ENCODE measurements around the gene FNIP1.

DNA sequence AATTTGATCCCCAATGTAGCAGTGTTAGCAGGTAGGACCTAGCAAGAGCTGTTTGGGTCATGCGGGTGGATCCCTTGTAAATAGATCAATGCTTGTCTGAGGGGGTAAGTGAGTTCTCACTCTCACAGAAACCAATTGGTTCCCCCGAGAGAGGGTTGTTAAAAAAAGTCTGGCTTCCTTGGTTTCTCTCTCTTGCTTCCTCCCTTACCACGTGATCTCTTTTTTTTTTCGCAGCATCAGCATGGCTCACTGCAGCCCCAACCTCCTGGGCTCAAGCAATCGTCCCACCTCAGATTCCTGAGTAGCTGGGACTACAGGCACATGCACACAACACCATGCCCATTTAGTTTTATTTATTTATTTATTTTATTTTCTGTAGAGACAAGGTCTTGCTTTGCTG, 188.2 kb downstream of the FNIP1 start:
- TF ChIP-seq, protein P1, sequence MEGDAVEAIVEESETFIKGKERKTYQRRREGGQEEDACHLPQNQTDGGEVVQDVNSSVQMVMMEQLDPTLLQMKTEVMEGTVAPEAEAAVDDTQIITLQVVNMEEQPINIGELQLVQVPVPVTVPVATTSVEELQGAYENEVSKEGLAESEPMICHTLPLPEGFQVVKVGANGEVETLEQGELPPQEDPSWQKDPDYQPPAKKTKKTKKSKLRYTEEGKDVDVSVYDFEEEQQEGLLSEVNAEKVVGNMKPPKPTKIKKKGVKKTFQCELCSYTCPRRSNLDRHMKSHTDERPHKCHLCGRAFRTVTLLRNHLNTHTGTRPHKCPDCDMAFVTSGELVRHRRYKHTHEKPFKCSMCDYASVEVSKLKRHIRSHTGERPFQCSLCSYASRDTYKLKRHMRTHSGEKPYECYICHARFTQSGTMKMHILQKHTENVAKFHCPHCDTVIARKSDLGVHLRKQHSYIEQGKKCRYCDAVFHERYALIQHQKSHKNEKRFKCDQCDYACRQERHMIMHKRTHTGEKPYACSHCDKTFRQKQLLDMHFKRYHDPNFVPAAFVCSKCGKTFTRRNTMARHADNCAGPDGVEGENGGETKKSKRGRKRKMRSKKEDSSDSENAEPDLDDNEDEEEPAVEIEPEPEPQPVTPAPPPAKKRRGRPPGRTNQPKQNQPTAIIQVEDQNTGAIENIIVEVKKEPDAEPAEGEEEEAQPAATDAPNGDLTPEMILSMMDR (IDR thresholded peaks at IDR 0.05): no peak
- no peak for TF ChIP-seq EZH2 (IDR thresholded peaks at IDR 0.05; ENCODE audit: borderline replicate concordance, insufficient read depth, low read depth, low read length, poor library complexity, severe bottlenecking)
